HG02938 (cell line): ENCODE measurements around the gene RHOF.
A peak's percentile ranks its signal among the peaks of the same experiment; 100 is the strongest.

Experiments
- ATAC-seq: cut with Tn5 transposase; IDR thresholded peaks from one replicate; pipeline ENCODE4 v1.9.1; 2021; ENCODE audit warnings: mild to moderate bottlenecking, moderate library complexity; ENCODE audit not compliant: unreplicated experiment

Gene RHOF

GRCh38 chr12:121805171-121806008, 11.9 kb upstream of the RHOF start:
- ATAC-seq = no peak

GRCh38 chr12:121804417-121805111, 11.1 kb upstream of the RHOF start:
- ATAC-seq = no peak

- no peak for ATAC-seq
These were observed 10.5 kb upstream of the RHOF start, which contains the start of gene SETD1B for GRCh38 chr12:121803861-121804416. SETD1B (plus strand) TSS chr12:121804009; CDS start chr12:121804738, 729 bp downstream.

- ATAC-seq = peak; percentile 41
These were observed 9.6 kb upstream of the RHOF start for GRCh38 chr12:121802843-121803698.

- no peak for ATAC-seq
These were observed 9.0 kb upstream of the RHOF start for GRCh38 chr12:121802485-121802842.

GRCh38 chr12:121801595-121802484, 8.4 kb upstream of the RHOF start:
- ATAC-seq = no peak

GRCh38 chr12:121800694-121801594, 7.5 kb upstream of the RHOF start:
- ATAC-seq = no peak

GRCh38 chr12:121799842-121800693, 6.6 kb upstream of the RHOF start:
- peak; percentile 21 for ATAC-seq

- no peak for ATAC-seq
These were observed 5.8 kb upstream of the RHOF start for GRCh38 chr12:121799156-121799841.

GRCh38 chr12:121798787-121799155, 5.3 kb upstream of the RHOF start:
- ATAC-seq = no peak

- no peak for ATAC-seq
These were observed 4.7 kb upstream of the RHOF start for GRCh38 chr12:121797937-121798786.

GRCh38 chr12:121796855-121797751, 3.6 kb upstream of the RHOF start:
- ATAC-seq = no peak

- ATAC-seq = no peak
These were observed 1.8 kb upstream of the RHOF start for GRCh38 chr12:121795034-121795968.

- no peak for ATAC-seq
These were observed 1.1 kb upstream of the RHOF start for GRCh38 chr12:121794534-121795033.
